Right atrium auricular region (tissue), 2 donors: ENCODE data around the gene FAHD1. TPM values are rescaled to one million over a fixed set of nuclear protein-coding genes. Genes with fewer than 3 reads are reported as not detected.

Experiments
- DNase-seq: peaks from one replicate; pipeline ENCODE4 v3.0.0-alpha.2; 2019; ENCODE audit warnings: low spot score
- H3K27ac ChIP-seq, 2 donors: fragments of 200-600 bp; sonication (generic); 1 replicate in 1 of 2; 2 replicates in 1 of 2; pipeline ENCODE4 v1.5.1; 2016 to 2019
- H3K27me3 ChIP-seq, 2 donors: fragments of 200-600 bp; sonication (generic); one replicate each; pipeline versions ENCODE4 v1.5.1 to v1.6.0; 2017 to 2019
- H3K36me3 ChIP-seq: fragments of 200-600 bp; sonication (generic); one replicate; pipeline ENCODE4 v1.5.1; 2016
- H3K4me1 ChIP-seq, 2 donors: fragments of 200-600 bp; sonication (generic); one replicate each; pipeline versions ENCODE4 v1.5.1 to v1.6.0; 2017 to 2019
- H3K4me3 ChIP-seq, 2 donors: fragments of 200-600 bp; sonication (generic); 1 replicate in 1 of 2; 2 replicates in 1 of 2; pipeline ENCODE4 v1.5.1; 2017 to 2019; ENCODE audit warnings: mild to moderate bottlenecking in 1 of 2, moderate library complexity in 1 of 2
- H3K9me3 ChIP-seq, 2 donors: fragments of 200-600 bp; sonication (generic); one replicate each; pipeline ENCODE4 v1.5.1; 2019
- total RNA-seq, 2 donors: library from RNA; depleted of rRNA; stranded (reverse); fragments of >200 nt; gene quantifications; one replicate each; pipeline ENCODE4 v1.1.0, GENCODE V29; 2016
- TF ChIP-seq, protein P1 (sequence below), 2 donors: fragments of 200-600 bp; sonication (generic); IDR thresholded peaks; one replicate each; pipeline ENCODE4 v1.5.1; 2019; ENCODE audit warnings: antibody characterized with exemption in 2 of 2

Gene FAHD1
- total RNA-seq, 2 donors from 2014 or later, result 35.8 to 59.3 TPM

DNA sequence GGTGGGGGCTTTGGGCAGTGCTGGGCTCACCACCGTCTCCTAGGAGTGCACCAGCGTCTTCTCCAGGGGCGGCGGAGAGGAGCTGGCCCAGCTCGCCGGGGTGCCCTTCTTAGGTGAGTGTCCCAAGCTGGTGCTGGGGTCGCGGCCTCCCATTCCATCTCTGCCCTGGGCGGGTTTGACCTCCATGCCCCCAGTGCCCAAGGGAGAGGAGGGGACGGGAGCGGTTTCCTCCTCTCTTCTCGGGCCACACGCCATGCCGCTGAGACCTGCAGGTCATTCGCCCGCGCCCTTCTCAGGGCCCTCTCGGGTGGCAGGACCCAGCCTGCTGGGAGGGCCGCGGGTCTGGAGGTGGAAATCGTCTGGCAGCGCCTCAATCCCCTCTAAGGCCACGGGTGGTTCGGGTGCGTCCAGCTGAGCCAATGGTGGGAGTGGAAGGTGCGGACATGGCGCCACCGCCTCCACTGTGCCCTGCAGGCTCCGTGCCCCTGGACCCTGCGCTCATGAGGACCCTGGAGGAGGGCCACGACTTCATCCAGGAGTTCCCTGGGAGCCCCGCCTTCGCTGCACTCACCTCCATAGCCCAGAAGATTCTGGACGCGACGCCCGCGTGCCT, 38.8 kb upstream of the FAHD1 start:
- H3K9me3 ChIP-seq, result no peaks in the 10 kb centered on the region
- H3K27ac ChIP-seq, result no peak overlapping the region
- no peak overlapping the region for H3K4me3 ChIP-seq
- no peak for DNase-seq
- peaks cover 0 to 24% of the 10 kb centered on the region in 2 donors for H3K4me1 ChIP-seq
- TF ChIP-seq, protein P1, sequence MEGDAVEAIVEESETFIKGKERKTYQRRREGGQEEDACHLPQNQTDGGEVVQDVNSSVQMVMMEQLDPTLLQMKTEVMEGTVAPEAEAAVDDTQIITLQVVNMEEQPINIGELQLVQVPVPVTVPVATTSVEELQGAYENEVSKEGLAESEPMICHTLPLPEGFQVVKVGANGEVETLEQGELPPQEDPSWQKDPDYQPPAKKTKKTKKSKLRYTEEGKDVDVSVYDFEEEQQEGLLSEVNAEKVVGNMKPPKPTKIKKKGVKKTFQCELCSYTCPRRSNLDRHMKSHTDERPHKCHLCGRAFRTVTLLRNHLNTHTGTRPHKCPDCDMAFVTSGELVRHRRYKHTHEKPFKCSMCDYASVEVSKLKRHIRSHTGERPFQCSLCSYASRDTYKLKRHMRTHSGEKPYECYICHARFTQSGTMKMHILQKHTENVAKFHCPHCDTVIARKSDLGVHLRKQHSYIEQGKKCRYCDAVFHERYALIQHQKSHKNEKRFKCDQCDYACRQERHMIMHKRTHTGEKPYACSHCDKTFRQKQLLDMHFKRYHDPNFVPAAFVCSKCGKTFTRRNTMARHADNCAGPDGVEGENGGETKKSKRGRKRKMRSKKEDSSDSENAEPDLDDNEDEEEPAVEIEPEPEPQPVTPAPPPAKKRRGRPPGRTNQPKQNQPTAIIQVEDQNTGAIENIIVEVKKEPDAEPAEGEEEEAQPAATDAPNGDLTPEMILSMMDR (IDR thresholded peaks at IDR 0.05), result no peak
- no peaks in the 10 kb centered on the region for H3K27me3 ChIP-seq
- H3K36me3 ChIP-seq, result peaks cover 23% of the 10 kb centered on the region

DNA sequence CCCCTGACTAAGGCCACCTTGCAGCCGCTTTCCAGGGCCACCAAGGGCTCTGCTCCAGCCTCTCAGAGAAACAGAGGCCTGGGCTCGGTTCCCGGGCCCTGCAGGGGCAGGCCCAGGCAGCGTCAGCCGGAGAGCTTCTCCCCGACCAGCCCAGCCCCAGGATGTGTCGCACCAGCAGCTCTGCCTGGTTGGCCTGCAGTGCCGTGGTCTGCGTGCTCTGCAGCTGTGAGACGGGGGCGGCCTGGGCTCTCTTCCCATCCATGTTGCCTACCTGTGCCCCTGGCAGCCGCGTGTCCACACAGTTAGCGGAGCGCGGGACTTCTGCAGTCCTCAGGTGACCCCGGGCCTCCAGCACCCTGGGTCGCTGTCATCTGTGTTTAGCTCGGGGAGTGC, 38.3 kb upstream of the FAHD1 start:
- no peak for DNase-seq

DNA sequence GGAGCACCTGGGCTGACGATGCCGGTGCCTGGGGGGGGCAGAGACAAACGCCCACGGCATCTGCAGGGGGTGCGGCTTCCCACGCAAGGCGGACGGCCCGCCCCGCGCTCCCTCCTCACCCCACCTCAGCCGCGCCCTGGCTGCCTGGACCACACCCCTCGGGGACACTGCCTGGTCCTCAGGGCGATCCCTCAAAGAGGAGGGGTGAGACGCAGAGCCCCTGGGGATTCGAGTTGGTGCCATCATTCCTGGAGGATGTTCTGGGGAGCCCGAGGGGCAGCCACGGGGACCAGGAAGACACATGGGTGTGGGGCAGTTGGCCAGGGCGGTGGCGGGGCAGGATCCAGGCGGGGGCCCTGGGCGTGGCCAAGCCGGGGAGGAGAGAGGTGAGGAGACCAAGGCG, 37.4 kb upstream of the FAHD1 start:
- DNase-seq, result no peak
- peaks cover 0 to 10% of the 10 kb centered on the region in 2 donors for H3K4me1 ChIP-seq
- TF ChIP-seq, protein P1 (IDR thresholded peaks at IDR 0.05), result no peak
- peaks cover 23% of the 10 kb centered on the region for H3K36me3 ChIP-seq
- H3K9me3 ChIP-seq, result no peaks in the 10 kb centered on the region
- H3K27ac ChIP-seq, result no peak overlapping the region
- H3K4me3 ChIP-seq, result no peak overlapping the region
- no peaks in the 10 kb centered on the region for H3K27me3 ChIP-seq

More for the DNA sequence above, 38.3 kb upstream of the FAHD1 start:
- H3K27ac ChIP-seq, result no peak overlapping the region
- H3K36me3 ChIP-seq, result peaks cover 23% of the 10 kb centered on the region
- no peak overlapping the region for H3K4me3 ChIP-seq
- TF ChIP-seq, protein P1 (IDR thresholded peaks at IDR 0.05), result no peak
- H3K4me1 ChIP-seq, result peaks cover 0 to 19% of the 10 kb centered on the region in 2 donors
- no peaks in the 10 kb centered on the region for H3K27me3 ChIP-seq
- no peaks in the 10 kb centered on the region for H3K9me3 ChIP-seq

DNA sequence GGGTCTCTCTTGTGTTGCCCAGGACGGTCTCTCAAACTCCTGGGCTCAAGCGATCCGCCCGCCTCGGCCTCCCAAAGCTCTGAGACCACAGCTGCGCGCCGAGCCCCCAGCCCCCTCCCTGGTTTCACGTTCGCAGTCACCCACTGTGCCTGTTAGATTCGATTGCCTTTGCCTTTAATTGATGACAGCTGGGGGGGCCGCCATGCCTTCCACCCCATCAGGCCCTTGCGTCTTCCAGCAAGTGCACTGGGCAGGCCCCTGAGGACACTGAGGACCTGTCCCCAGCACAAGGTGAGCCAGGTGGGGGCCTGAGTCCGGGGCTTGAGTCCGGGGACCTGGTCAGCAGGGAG, 36.8 kb upstream of the FAHD1 start:
- H3K27ac ChIP-seq, result no peak overlapping the region
- H3K36me3 ChIP-seq, result peaks cover 23% of the 10 kb centered on the region
- no peaks in the 10 kb centered on the region for H3K27me3 ChIP-seq
- H3K4me3 ChIP-seq, result no peak overlapping the region
- no peaks in the 10 kb centered on the region for H3K9me3 ChIP-seq
- no peak for DNase-seq
- TF ChIP-seq, protein P1 (IDR thresholded peaks at IDR 0.05), result no peak
- H3K4me1 ChIP-seq, result peaks cover 0 to 5% of the 10 kb centered on the region in 2 donors

DNA sequence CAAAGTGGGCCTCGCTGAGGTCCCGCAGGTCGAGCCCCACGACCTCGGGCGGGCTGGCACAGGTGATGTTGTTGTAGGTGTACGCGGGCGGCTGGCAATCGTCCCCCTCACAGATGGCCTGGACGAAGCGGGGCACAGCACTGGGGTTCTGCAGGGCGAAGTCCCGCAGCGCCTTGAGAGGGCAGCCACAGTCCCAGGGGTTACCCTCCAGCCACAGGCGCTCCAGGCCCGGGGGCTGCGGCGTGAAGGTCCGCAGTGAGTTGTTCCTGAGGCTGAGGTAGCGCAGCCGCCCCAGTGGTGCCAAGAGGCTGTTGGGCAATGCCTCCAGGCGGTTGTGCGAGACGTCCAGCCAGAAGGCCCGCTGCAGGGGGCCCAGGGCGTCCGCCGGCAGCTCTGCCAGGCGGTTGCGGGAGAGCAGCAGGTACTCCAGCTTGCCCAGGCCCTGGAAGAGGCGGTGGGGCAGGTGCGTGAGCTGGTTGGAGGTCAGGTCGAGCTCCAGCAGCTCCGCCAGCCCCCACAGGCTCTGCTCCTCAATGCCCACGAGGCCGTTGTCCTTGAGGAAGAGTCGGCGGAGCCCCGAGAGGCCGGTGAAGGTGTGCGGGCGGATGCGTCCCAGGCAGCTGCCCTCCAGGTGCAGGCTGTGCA, 36.3 kb upstream of the FAHD1 start:
- TF ChIP-seq, protein P1 (IDR thresholded peaks at IDR 0.05), result no peak
- peaks cover 23% of the 10 kb centered on the region for H3K36me3 ChIP-seq
- H3K27ac ChIP-seq, result no peak overlapping the region

More for the DNA sequence above, 36.3 kb upstream of the FAHD1 start:
- Histone ChIP-seq H3K4me1 (peaks cover 0 to under 1% of the 10 kb centered on the region in 2 donors), H3K27me3 (no peaks in the 10 kb centered on the region), H3K4me3 (no peak overlapping the region), H3K9me3 (no peaks in the 10 kb centered on the region)
- DNase-seq, result no peak
